Measurements from ENCODE around the gene SOX2.

Gene SOX2

DNA sequence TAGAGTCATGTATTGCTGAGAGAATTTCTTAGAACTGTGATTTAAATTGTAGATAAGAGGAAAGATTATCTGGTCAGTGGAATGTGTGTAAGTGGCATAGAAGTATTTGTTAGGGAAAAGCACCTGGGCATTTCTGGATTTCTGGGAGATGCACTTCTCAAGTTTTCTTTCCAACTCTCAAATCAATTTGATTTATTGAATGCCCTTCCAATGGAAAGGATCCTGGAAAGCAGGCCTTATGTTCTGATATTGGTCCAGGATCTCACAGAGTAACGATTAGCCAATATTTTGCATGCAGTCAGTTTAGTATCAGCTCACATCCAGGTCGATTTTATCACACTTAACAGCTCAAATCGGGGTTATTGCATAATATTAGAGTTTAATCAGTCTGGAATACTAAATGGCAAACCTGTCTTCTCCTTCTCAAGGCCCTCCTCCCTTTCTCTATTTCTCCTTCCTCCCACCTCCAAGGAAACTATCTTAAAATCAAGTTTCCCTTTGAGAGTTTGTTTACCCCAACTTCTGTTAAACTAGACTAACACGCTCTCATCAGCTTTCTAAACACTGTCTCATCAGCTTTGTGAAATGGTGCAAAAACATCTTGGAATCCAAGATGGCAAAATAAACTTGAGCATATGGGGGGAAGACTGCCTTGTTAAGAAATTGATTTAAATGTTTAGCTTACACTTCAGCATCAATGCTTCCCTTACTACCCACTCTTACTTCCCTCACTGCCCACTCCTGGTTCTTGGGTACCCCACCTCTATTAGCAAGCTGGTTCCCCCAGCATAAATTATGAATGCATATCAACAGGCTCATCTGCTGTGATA lies 9.5 kb downstream of the SOX2 start:
- no peaks in the 10 kb centered on the region for H3K79me2 ChIP-seq (ENCODE audit: control insufficient read depth, low read length)
- TF ChIP-seq, protein P1, sequence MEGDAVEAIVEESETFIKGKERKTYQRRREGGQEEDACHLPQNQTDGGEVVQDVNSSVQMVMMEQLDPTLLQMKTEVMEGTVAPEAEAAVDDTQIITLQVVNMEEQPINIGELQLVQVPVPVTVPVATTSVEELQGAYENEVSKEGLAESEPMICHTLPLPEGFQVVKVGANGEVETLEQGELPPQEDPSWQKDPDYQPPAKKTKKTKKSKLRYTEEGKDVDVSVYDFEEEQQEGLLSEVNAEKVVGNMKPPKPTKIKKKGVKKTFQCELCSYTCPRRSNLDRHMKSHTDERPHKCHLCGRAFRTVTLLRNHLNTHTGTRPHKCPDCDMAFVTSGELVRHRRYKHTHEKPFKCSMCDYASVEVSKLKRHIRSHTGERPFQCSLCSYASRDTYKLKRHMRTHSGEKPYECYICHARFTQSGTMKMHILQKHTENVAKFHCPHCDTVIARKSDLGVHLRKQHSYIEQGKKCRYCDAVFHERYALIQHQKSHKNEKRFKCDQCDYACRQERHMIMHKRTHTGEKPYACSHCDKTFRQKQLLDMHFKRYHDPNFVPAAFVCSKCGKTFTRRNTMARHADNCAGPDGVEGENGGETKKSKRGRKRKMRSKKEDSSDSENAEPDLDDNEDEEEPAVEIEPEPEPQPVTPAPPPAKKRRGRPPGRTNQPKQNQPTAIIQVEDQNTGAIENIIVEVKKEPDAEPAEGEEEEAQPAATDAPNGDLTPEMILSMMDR (IDR thresholded peaks at IDR 0.05; ENCODE audit: low read depth, low read length, poor library complexity, severe bottlenecking) = no peak
- no peak for TF ChIP-seq EZH2phosphoT487 (IDR thresholded peaks at IDR 0.05; ENCODE audit: borderline replicate concordance, low read length)
- no peaks in the 10 kb centered on the region for H3K9me2 ChIP-seq (replicated peaks; ENCODE audit: control insufficient read depth, low read length)
- H3K4me1 ChIP-seq (ENCODE audit: control insufficient read depth, low read length) = no peaks in the 10 kb centered on the region
- no peaks in the 10 kb centered on the region for H3K9me3 ChIP-seq (ENCODE audit: control insufficient read depth, insufficient read depth, low read length)
- H3K4me2 ChIP-seq (ENCODE audit: low read length) = no peak overlapping the region
- no peaks in the 10 kb centered on the region for H3K36me3 ChIP-seq (ENCODE audit: control insufficient read depth, low read length)
- no peak overlapping the region for H3K4me3 ChIP-seq (ENCODE audit: low read length)
- H3F3A ChIP-seq (ENCODE audit: control insufficient read depth, insufficient read depth) = no peaks in the 10 kb centered on the region
- H3K27me3 ChIP-seq (ENCODE audit: control insufficient read depth, low read length) = peaks cover 93% of the 10 kb centered on the region
- H3K27ac ChIP-seq (ENCODE audit: low read depth, low read length) = no peak overlapping the region
- H4K20me1 ChIP-seq (ENCODE audit: control insufficient read depth, insufficient read depth, low read depth, low read length) = no peaks in the 10 kb centered on the region

DNA sequence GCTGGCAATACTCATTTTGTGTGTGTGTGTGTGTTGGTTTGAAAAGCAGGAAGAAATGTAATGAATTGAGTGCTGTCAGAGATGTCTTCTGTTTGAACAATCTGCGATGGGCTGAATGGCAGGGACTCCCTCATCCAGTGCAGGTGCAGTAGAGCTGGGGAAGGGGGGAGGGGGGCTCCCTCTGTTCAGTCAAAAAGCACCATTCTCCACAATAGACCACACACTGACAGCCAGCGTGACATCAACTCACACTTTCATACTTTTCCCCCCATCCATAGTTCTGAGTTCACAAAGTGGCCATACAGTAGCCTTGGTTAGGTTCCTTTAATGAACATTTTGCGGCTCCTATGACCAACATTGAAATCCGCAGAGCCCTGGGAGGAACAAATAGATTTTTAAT lies 10.4 kb downstream of the SOX2 start:
- Histone ChIP-seq H3K27ac (ENCODE audit: low read depth, low read length) (no peak overlapping the region), H3K79me2 (ENCODE audit: control insufficient read depth, low read length) (no peaks in the 10 kb centered on the region), H3K4me2 (ENCODE audit: low read length) (no peak overlapping the region), H3K4me1 (ENCODE audit: control insufficient read depth, low read length) (0 out of 2 replicates have a peak, but pooled peaks cover 2% of the 10 kb centered on the region), H3K36me3 (ENCODE audit: control insufficient read depth, low read length) (no peaks in the 10 kb centered on the region), H3K4me3 (ENCODE audit: low read length) (no peak overlapping the region), H3K9me2 (replicated peaks; ENCODE audit: control insufficient read depth, low read length) (no peaks in the 10 kb centered on the region), H3K9me3 (ENCODE audit: control insufficient read depth, insufficient read depth, low read length) (no peaks in the 10 kb centered on the region), H3K27me3 (ENCODE audit: control insufficient read depth, low read length) (peaks cover 93% of the 10 kb centered on the region), H4K20me1 (ENCODE audit: control insufficient read depth, insufficient read depth, low read depth, low read length) (no peaks in the 10 kb centered on the region), H3F3A (ENCODE audit: control insufficient read depth, insufficient read depth) (no peaks in the 10 kb centered on the region)
- TF ChIP-seq, protein P1 (IDR thresholded peaks at IDR 0.05; ENCODE audit: low read depth, low read length, poor library complexity, severe bottlenecking) = no peak
- TF ChIP-seq EZH2phosphoT487 (IDR thresholded peaks at IDR 0.05; ENCODE audit: borderline replicate concordance, low read length) = no peak

DNA sequence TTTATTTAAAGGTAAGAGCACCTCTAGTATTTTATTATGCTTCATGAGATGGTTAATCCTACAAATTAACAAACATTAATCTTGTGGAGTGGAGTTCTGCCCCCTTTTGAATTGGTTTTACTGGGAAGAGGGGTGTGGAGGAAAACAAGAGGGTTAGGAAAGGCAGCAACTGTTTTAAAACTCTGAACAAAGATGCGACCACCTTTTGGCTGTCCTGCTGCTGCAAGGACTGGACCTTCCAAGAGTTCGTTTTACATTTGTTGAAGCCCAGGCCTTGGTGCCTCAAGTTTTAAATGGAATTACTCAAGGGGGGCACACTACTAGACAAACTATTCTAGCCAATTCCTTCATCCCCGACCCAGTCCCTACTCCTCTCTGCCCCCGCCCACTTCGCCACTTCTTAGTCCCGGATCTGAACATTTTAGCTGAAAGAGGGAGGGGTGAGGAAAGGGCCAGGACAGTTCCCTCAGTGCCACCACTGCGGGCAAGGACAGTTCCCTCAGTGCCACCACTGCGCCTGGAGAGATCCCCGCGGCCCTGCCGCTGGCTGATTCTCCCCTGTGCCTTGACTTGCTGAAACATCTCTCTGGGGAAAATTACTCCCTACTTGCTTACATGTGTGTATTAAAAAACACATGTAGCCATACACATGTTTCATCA lies 11.2 kb downstream of the SOX2 start:
- TF ChIP-seq, protein P1 (IDR thresholded peaks at IDR 0.05; ENCODE audit: low read depth, low read length, poor library complexity, severe bottlenecking) = no peak
- TF ChIP-seq EZH2phosphoT487 (IDR thresholded peaks at IDR 0.05; ENCODE audit: borderline replicate concordance, low read length) = no peak

More for the DNA sequence above, 11.2 kb downstream of the SOX2 start:
- Histone ChIP-seq H3K36me3 (ENCODE audit: control insufficient read depth, low read length) (no peaks in the 10 kb centered on the region), H3K9me2 (replicated peaks; ENCODE audit: control insufficient read depth, low read length) (no peaks in the 10 kb centered on the region), H3K79me2 (ENCODE audit: control insufficient read depth, low read length) (no peaks in the 10 kb centered on the region), H4K20me1 (ENCODE audit: control insufficient read depth, insufficient read depth, low read depth, low read length) (no peaks in the 10 kb centered on the region), H3K9me3 (ENCODE audit: control insufficient read depth, insufficient read depth, low read length) (no peaks in the 10 kb centered on the region), H3K27me3 (ENCODE audit: control insufficient read depth, low read length) (peaks cover 93% of the 10 kb centered on the region), H3F3A (ENCODE audit: control insufficient read depth, insufficient read depth) (no peaks in the 10 kb centered on the region), H3K4me3 (ENCODE audit: low read length) (no peak overlapping the region), H3K4me2 (ENCODE audit: low read length) (no peak overlapping the region), H3K27ac (ENCODE audit: low read depth, low read length) (no peak overlapping the region), H3K4me1 (ENCODE audit: control insufficient read depth, low read length) (peaks cover 6% of the 10 kb centered on the region; the same call in 1 of the 2 replicates)
